HepG2 (cell line): ENCODE measurements around the gene MTF2. TPM values are rescaled to one million over a fixed set of nuclear protein-coding genes. Genes with fewer than 3 reads are reported as not detected.
A peak's percentile ranks its signal among the peaks of the same experiment; 100 is the strongest.

Source experiments
- ATM ChIP-seq: fragments of 450-650 bp; IDR thresholded peaks from 2 replicates; pipeline ENCODE4 v1.7.1; 2017; ENCODE audit warnings: mild to moderate bottlenecking, borderline replicate concordance
- MTA1 ChIP-seq: sonication (generic); formaldehyde crosslinking; IDR thresholded peaks from 2 replicates; pipeline ENCODE4 v1.4.0; 2020; ENCODE audit warnings: missing genetic modification reagents, mild to moderate bottlenecking, borderline replicate concordance
- NBN ChIP-seq: fragments of 450-650 bp; conservative IDR thresholded peaks from 2 replicates; pipeline ENCODE4 v1.6.1; 2017
- RFX3 ChIP-seq: IDR thresholded peaks from 2 replicates; pipeline ENCODE4 v1.6.1; 2016; ENCODE audit warnings: missing biosample characterization, missing genetic modification reagents
- RORA ChIP-seq: sonication (generic); formaldehyde crosslinking; IDR thresholded peaks from 2 replicates; pipeline ENCODE4 v1.5.0; 2020; ENCODE audit warnings: mild to moderate bottlenecking, missing genetic modification reagents, moderate library complexity
- SP1 ChIP-seq, 2 experiments: fragments of 450-650 bp in 1 of 2; sonication (generic) in 1 of 2; formaldehyde crosslinking in 1 of 2; IDR thresholded peaks; 2 replicates each; pipeline versions ENCODE4 v1.4.0 to v1.6.1; 2016 to 2020; ENCODE audit warnings: missing genetic modification reagents in 1 of 2
- SP2 ChIP-seq: sonication (generic); formaldehyde crosslinking; IDR thresholded peaks from 2 replicates; pipeline ENCODE4 v1.5.1; 2020; ENCODE audit warnings: mild to moderate bottlenecking, missing genetic modification reagents
- SP5 ChIP-seq: IDR thresholded peaks from 2 replicates; pipeline ENCODE4 v1.6.1; 2016; ENCODE audit warnings: low read depth, borderline replicate concordance
- SPEN ChIP-seq: sonication (generic); formaldehyde crosslinking; IDR thresholded peaks from 2 replicates; pipeline ENCODE4 v1.5.1; 2020; ENCODE audit warnings: low read depth, mild to moderate bottlenecking, missing genetic modification reagents
- ZNF143 ChIP-seq: sonication (generic); formaldehyde crosslinking; IDR thresholded peaks from 2 replicates; pipeline ENCODE4 v1.4.0; 2020; ENCODE audit warnings: missing genetic modification reagents
- ZNF253 ChIP-seq: sonication (generic); formaldehyde crosslinking; IDR thresholded peaks from 2 replicates; pipeline ENCODE4 v1.8.0; 2022; ENCODE audit warnings: mild to moderate bottlenecking, missing genetic modification reagents, borderline replicate concordance
- ZNF44 ChIP-seq: sonication (generic); formaldehyde crosslinking; IDR thresholded peaks from 2 replicates; pipeline ENCODE4 v1.5.1; 2020; ENCODE audit warnings: mild to moderate bottlenecking, missing genetic modification reagents
- ZNF572 ChIP-seq: sonication (generic); formaldehyde crosslinking; IDR thresholded peaks from 2 replicates; pipeline ENCODE4 v1.5.1; 2020; ENCODE audit warnings: mild to moderate bottlenecking, missing genetic modification reagents
- ZSCAN12 ChIP-seq: sonication (generic); formaldehyde crosslinking; IDR thresholded peaks from 2 replicates; pipeline ENCODE4 v1.9.0; 2021; ENCODE audit warnings: mild to moderate bottlenecking, missing genetic modification reagents
- ZSCAN20 ChIP-seq: sonication (generic); formaldehyde crosslinking; IDR thresholded peaks from 2 replicates; pipeline ENCODE4 v1.4.0; 2020; ENCODE audit warnings: missing genetic modification reagents, mild to moderate bottlenecking, borderline replicate concordance
- polyA plus RNA-seq, 8 experiments: library from polyadenylated mRNA; depleted of rRNA in 3 of 8; stranded (reverse) in 7 of 8; unstranded in 1 of 8; fragments of >200 nt; fragmentation: Illumina TruSeq in 4 of 8; extraction: Trizol in 4 of 8; gene quantifications; 2 replicates each; pipeline versions ENCODE4 v1.2.1 to v1.2.3, GENCODE V29; 2011 to 2016; ENCODE audit warnings: low read depth in 4 of 8, missing spikeins in 1 of 8, mixed read lengths in 1 of 8; ENCODE audit not compliant: insufficient read depth in 1 of 8
- total RNA-seq, 5 experiments: library from RNA; depleted of rRNA; stranded (reverse); fragments of >200 nt; fragmentation: Illumina TruSeq; extraction: Trizol; gene quantifications; 2 replicates each; pipeline ENCODE4 v1.2.3, GENCODE V29; 2016; ENCODE audit warnings: low read depth in 1 of 5
- TF ChIP-seq, protein P1 (sequence below), 2 experiments: fragments of 450-650 bp in 1 of 2; sonication (generic) in 1 of 2; formaldehyde crosslinking; IDR thresholded peaks; 2 replicates each; pipeline versions ENCODE4 v1.5.0 to v1.8.0; 2020 to 2022; ENCODE audit warnings: mild to moderate bottlenecking in 1 of 2, missing genetic modification reagents in 1 of 2
- TF ChIP-seq, protein P2 (sequence below), 2 experiments: sonication (generic) in 1 of 2; formaldehyde crosslinking in 1 of 2; IDR thresholded peaks; 2 replicates each; pipeline versions ENCODE4 v1.4.0 to v1.6.1; 2018 to 2020; ENCODE audit warnings: missing genetic modification reagents in 2 of 2, borderline replicate concordance in 1 of 2, low read depth in 1 of 2, mild to moderate bottlenecking in 1 of 2, missing biosample characterization in 1 of 2
- TF ChIP-seq, protein P3 (sequence below): sonication (generic); formaldehyde crosslinking; IDR thresholded peaks from 2 replicates; pipeline ENCODE4; 2020; ENCODE audit warnings: missing genetic modification reagents, mild to moderate bottlenecking, borderline replicate concordance
- TF ChIP-seq, protein P4 (sequence below): sonication (generic); formaldehyde crosslinking; IDR thresholded peaks from 2 replicates; pipeline ENCODE4 v1.4.0; 2020; ENCODE audit warnings: missing genetic modification reagents
- TF ChIP-seq, protein P5 (sequence below): sonication (generic); formaldehyde crosslinking; IDR thresholded peaks from 2 replicates; pipeline ENCODE4 v1.5.0; 2020; ENCODE audit warnings: missing genetic modification reagents

The MTF2 gene
- total and polyA plus RNA-seq, 2 of the 13 experiments (the other 11 are each of a cell fraction or from before 2014, with no cell fraction given), result 48.7 to 53.9 TPM

DNA sequence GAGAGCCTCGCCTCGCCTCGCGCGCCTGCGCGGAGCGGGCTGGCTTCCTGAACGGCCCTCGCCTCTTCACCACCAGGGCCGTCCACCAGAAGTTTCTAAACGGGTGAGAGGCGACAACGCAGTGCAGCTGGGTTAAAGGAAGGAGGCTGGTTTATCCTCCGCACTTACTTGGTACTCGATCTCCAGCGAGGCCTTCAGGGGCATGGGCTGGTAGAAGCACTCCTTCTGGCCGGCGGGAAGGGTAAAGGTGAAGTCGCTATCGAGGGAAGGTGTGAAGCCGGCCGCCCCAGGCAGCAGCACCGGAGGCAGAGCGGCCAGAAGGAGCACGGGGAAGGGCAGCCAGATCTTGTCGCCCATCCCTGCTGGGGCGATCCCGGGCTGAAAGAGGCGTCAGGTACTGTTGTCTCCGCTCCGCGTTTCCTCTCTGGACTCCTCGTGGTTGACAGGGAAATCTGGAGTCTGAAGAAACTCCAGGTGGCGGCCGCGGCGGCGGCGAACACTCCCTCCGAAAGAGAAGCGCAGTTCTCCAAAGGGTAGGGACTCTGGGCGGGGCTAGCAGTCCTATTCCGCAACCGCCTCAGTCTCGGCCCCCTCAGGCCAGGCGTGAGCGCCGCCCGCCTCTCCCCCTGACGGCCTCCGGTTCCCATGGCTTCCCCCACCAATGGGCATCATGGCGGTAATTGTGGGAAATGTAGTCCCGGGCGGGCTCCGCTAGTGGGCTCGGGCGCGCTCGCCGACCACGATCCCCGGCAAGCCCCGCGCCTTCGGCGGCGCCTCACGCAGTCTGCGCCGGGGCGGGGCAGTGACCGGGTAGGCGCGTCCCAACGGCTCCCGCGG is 101.0 kb downstream of the MTF2 start, which contains the start of gene TMED5 (continued):
- TF ChIP-seq SP5 (CRISPR knock-in tag) (peak; percentile 69), ZSCAN12 (peak; percentile 87), ZNF572 (CRISPR knock-in tag) (peak; percentile 97), ZNF143 (peak; percentile 96), ATM (no peak), ZNF253 (CRISPR knock-in tag) (no peak; the same call in 1 of the 2 replicates), ZSCAN20 (CRISPR knock-in tag) (peak; percentile 72; the same call in 1 of the 2 replicates), RORA (CRISPR knock-in tag) (no peak), NBN (no peak), SP2 (CRISPR knock-in tag) (peak; percentile 69), ZNF44 (CRISPR knock-in tag) (no peak), SPEN (peak; percentile 97), RFX3 (CRISPR knock-in tag) (peak; percentile 60; the same call in 1 of the 2 replicates), SP1 (IDR thresholded peaks at IDR 0.05) (no peak), SP1 (CRISPR knock-in tag; IDR thresholded peaks at IDR 0.05) (peak; percentile 65), MTA1 (CRISPR knock-in tag) (peak; percentile 51)
- TF ChIP-seq, protein P1, sequence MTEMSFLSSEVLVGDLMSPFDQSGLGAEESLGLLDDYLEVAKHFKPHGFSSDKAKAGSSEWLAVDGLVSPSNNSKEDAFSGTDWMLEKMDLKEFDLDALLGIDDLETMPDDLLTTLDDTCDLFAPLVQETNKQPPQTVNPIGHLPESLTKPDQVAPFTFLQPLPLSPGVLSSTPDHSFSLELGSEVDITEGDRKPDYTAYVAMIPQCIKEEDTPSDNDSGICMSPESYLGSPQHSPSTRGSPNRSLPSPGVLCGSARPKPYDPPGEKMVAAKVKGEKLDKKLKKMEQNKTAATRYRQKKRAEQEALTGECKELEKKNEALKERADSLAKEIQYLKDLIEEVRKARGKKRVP (CRISPR knock-in tag; IDR thresholded peaks at IDR 0.05), result 0 out of 4 replicates have a peak, but pooled peaks of 1 of the 2 experiments have one; percentile 23
- TF ChIP-seq, protein P2, sequence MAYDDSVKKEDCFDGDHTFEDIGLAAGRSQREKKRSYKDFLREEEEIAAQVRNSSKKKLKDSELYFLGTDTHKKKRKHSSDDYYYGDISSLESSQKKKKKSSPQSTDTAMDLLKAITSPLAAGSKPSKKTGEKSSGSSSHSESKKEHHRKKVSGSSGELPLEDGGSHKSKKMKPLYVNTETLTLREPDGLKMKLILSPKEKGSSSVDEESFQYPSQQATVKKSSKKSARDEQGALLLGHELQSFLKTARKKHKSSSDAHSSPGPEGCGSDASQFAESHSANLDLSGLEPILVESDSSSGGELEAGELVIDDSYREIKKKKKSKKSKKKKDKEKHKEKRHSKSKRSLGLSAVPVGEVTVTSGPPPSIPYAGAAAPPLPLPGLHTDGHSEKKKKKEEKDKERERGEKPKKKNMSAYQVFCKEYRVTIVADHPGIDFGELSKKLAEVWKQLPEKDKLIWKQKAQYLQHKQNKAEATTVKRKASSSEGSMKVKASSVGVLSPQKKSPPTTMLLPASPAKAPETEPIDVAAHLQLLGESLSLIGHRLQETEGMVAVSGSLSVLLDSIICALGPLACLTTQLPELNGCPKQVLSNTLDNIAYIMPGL (CRISPR knock-in tag; IDR thresholded peaks at IDR 0.05; ENCODE audit: borderline replicate concordance in 1 of 2, low read depth in 1 of 2), result peak in 1 of 2 experiments; percentile 38; a peak in 1 of 4 replicates
- TF ChIP-seq, protein P3, sequence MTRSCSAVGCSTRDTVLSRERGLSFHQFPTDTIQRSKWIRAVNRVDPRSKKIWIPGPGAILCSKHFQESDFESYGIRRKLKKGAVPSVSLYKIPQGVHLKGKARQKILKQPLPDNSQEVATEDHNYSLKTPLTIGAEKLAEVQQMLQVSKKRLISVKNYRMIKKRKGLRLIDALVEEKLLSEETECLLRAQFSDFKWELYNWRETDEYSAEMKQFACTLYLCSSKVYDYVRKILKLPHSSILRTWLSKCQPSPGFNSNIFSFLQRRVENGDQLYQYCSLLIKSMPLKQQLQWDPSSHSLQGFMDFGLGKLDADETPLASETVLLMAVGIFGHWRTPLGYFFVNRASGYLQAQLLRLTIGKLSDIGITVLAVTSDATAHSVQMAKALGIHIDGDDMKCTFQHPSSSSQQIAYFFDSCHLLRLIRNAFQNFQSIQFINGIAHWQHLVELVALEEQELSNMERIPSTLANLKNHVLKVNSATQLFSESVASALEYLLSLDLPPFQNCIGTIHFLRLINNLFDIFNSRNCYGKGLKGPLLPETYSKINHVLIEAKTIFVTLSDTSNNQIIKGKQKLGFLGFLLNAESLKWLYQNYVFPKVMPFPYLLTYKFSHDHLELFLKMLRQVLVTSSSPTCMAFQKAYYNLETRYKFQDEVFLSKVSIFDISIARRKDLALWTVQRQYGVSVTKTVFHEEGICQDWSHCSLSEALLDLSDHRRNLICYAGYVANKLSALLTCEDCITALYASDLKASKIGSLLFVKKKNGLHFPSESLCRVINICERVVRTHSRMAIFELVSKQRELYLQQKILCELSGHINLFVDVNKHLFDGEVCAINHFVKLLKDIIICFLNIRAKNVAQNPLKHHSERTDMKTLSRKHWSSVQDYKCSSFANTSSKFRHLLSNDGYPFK (CRISPR knock-in tag), result peak; percentile 72; the same call in 1 of the 2 replicates
- TF ChIP-seq, protein P4, sequence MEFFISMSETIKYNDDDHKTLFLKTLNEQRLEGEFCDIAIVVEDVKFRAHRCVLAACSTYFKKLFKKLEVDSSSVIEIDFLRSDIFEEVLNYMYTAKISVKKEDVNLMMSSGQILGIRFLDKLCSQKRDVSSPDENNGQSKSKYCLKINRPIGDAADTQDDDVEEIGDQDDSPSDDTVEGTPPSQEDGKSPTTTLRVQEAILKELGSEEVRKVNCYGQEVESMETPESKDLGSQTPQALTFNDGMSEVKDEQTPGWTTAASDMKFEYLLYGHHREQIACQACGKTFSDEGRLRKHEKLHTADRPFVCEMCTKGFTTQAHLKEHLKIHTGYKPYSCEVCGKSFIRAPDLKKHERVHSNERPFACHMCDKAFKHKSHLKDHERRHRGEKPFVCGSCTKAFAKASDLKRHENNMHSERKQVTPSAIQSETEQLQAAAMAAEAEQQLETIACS (CRISPR knock-in tag), result peak; percentile 48; the same call in 1 of the 2 replicates
- TF ChIP-seq, protein P5, sequence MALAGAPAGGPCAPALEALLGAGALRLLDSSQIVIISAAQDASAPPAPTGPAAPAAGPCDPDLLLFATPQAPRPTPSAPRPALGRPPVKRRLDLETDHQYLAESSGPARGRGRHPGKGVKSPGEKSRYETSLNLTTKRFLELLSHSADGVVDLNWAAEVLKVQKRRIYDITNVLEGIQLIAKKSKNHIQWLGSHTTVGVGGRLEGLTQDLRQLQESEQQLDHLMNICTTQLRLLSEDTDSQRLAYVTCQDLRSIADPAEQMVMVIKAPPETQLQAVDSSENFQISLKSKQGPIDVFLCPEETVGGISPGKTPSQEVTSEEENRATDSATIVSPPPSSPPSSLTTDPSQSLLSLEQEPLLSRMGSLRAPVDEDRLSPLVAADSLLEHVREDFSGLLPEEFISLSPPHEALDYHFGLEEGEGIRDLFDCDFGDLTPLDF (CRISPR knock-in tag), result peak; percentile 91; the same call in 1 of the 2 replicates
